AG10803 (cell line): ENCODE measurements around the gene PTPA.
A peak's percentile ranks its signal among the peaks of the same experiment; 100 is the strongest.

Source experiments
- DNase-seq: peaks from one replicate; pipeline ENCODE4 v3.0.0; 2010; ENCODE audit warnings: low read depth
- H3K4me3 ChIP-seq: 2 replicates; pipeline ENCODE4 v1.5.1; 2011; ENCODE audit warnings: mild to moderate bottlenecking, low read length, control low read depth
- CTCF ChIP-seq: conservative IDR thresholded peaks from 2 replicates; pipeline ENCODE4 v1.5.1; 2011; ENCODE audit warnings: mild to moderate bottlenecking, low read length, control low read depth, inconsistent platforms

PTPA gene

DNA sequence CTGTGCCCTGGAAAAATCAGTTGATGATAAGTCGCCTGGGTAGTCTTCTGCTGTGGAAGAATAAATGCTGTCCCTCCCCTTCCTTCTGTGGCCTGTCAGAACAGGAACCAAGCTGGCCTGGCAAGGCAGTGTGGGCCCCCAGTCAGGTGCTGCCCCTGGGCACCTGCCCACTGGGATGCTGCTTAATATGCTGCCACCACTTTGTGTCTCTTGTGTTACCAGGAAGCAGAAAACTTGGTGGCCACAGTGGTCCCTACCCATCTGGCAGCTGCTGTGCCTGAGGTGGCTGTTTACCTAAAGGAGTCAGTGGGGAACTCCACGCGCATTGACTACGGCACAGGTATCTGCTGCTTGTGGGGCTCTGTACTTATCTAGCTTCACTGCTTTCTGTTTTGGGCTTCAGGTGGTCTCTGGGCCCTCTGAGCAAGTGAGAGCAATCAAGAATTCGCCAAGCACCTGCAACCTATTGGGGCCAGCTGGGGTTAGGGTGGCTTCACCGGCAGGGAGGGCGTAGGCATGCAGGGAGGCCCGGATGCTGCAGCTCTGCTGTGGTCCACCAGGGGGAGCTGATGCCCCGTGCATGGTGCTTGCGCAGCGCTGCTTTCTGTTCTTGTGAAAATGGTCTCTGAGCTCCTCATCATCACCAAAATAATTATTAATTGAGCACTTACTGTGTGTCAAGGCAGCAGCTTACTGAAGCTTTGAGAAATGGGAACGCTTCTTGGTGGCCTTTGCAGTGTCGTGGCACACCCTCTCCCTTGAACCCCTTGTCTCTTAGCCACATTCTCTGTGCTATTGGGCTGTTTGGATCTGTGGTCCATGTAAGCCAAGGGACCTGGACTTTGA is 20.3 kb downstream of the PTPA start:
- H3K4me3 ChIP-seq: no peak overlapping the region
- TF ChIP-seq CTCF: peak; percentile 99
- peak; percentile 59 for DNase-seq

DNA sequence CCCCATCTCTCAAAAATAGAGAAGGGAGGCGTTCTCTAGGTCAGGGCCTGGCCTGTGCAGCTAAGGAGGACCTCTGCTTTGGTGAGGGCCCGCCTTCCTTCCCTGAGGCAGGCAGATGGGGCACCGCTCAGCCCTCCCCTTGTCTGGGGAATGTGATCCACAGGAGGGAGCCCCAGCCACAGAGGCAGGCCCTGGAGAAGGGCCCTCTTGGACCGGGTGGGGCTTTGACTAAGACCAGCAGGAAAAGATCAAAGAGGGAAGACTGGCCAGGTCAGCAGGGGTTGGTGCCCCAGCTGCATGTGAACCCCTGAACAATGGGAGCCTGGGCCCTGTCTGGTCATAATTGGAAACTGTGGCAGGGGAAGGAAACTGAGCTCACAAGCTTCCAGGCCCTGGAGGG is 21.9 kb downstream of the PTPA start:
- no peak for TF ChIP-seq CTCF
- no peak overlapping the region for H3K4me3 ChIP-seq
- DNase-seq: no peak

GRCh38 chr9:129135476-129135875 is 24.3 kb downstream of the PTPA start:
- no peak for TF ChIP-seq CTCF
- no peak for DNase-seq
- no peak overlapping the region for H3K4me3 ChIP-seq

GRCh38 chr9:129136446-129137035 is 25.3 kb downstream of the PTPA start:
- no peak for TF ChIP-seq CTCF
- DNase-seq: no peak

GRCh38 chr9:129137292-129138143 is 26.3 kb downstream of the PTPA start:
- TF ChIP-seq CTCF: no peak
- no peak overlapping the region for H3K4me3 ChIP-seq
- no peak for DNase-seq

More at GRCh38 chr9:129136446-129137035, 25.3 kb downstream of the PTPA start:
- no peak overlapping the region for H3K4me3 ChIP-seq

DNA sequence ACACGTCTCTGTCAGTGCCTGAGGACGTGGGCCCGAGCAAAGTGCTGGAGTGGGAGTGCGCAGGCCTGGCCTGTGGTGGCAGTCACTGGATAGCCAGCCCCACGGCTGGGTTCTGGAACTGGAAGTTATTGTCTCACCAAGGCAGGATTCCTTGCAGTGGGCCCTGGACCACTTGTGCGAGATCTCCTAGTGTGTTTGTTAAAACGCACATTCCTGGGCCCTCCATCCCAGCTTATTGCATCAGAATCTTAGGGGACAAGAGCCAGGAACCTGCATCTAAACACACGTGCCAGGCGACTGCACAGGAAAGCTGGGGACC is 26.9 kb downstream of the PTPA start:
- H3K4me3 ChIP-seq: no peak overlapping the region
- peak; percentile 36 for DNase-seq
- no peak for TF ChIP-seq CTCF
